HG02840 (cell line): ENCODE data around the gene EME2.

ENCODE experiments used
- ATAC-seq: cut with Tn5 transposase; IDR thresholded peaks from one replicate; pipeline ENCODE4 v1.9.1; 2021; ENCODE audit warnings: mild to moderate bottlenecking, moderate library complexity, moderate number of reproducible peaks; ENCODE audit not compliant: unreplicated experiment, low FRiP score

EME2 gene

DNA sequence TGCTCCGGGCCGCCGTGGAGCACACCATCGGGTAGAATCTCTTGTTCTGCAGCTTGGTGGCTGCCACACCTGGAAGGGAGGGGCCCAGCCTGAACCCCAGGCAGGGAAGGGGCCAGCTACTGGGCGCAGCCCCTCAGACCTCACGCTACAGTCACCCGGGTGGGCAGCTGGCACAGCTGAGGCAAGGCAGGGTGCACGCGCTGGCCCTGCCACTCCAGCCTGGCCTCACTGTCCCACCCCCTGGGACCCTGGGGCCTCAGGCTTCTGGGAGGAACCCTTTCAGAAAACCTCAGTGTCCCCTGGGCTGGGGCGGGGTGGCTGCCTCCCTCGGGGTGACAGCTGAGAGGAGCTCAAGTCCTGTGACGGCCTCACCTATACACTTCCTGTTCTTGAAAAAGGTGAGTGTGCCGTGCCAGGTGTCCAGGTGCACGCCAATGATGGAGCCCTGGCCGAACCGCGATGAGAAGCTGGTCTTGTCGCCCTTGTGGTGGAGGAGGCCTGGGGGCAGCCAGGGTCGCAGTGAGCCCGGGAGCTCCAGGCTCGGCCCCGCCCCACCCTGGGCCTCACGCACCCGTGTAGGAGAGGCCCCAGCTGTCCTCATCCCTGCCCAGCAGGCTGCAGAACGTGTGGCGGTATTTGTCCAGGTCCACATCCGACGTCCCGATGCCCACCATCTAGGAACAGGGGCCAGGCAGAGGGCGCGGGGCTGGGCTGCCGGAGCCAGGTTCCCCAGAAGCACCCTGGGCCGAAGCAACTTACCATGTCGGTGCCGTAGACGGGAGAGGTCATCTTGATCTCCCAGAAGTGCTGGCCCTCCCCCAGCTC is 5.0 kb downstream of the EME2 start:
- no peak for ATAC-seq

DNA sequence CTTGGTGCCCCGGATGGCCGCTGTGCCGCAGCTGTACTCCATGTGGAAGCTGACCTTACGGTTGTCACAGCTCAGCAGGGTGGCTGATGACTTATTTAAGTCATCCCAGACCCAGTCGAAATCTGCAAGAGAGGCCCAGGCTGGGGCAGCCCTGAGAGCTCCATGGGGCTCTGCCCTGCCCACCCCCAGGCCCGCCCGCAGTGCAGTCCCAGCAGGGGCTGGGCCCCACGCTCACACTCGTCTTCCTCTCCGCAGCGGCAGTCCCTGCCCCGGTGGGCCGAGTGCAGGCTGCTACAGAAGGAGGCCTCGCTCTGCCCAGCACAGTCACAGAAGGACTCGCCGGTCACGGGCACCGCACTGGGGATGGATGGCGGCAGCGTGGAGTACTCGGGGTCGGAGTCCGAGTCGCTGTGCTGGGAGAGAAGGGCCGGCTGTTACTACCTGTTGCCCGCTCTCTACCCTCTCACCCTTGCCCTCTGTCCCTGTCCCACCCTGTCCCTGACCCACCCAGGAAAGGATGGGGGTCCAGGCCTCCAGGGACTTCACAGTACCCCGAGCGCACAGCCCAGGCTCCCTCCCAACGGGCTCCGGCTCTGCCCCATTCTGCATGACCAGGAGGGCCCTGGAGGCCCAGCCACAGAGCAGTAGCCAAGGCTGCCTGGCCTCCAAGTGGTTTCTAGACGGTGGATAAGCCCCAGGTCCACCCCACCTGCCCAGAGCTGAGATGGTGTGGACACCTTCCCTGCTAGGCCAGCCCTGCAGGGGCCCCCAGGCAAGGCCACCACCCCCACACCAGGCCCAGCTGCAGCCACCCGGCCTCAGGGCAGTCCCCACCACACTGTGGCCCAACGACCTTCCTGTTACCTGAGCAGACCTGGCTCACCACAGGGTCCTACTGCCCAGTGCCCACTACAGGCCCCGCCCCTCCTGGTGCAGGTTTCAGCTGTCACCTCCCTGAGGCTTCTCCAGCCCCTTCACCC is 5.9 kb downstream of the EME2 start:
- ATAC-seq, result no peak

DNA sequence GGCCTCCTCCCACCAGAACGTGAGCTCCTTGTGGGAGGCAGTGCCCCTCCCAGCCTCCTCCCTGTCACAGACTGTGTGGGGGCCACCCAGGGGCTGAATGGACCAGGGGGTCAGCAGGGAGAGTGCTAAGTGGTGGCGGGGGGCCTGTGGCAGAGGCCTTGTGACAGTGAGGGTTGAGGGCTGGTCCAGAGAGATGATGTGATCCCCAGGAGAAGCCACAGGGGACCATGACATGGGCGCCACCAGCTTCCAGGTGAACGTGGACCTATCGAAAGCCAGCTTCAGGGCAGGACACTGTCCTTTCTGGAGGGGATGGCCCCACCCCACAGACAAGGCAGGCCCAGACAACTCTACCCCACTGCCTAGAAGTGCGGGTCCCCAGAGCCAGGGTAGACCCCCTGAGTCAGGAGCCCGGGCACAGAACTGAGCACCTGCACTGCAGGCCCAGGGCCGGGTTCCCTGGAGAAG is 6.7 kb downstream of the EME2 start:
- no peak for ATAC-seq

DNA sequence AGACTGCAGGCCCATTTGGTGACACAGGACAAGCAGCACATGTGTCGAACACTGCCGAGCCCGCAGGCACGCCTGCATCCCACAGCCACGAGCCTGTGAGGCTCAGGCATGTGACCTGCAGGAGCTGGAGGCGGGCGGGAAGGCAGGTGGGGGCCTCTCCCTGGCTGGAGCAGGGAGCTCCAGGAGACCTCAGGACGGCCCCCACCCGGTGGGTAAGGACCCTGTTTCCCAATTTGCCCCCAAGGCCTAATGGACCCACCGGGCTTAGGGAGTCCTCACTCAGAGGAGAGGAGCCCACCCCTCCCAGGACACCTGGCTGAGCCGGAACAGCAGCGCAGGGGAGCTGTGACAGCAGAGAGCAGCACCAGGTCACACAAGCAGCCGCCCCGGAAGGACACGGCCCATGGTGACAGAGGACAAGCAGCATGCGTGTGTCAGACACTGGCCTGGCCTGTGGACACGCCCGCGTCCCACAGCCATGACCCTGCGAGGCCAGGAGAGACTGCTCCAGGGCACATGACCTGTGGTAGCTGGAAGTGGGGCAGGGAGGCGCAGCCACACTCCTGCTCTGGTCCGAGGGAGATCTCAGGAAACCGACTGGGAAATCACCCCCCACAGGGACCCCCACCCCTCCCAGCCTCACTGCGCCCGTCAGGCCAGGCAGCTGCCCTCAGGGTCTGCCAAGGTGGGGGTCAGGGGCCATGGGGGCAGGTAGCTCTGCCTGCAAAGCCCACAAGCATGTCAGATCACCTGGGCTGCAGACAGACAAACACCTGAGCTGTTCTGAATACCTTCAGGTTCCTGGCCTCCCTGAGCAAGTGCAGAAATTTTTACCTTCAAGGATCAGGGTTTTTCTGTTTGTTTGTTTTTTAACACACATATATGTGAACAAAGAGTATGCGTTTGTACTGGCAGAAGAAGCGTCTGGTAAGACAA is 7.4 kb downstream of the EME2 start:
- ATAC-seq, result no peak

DNA sequence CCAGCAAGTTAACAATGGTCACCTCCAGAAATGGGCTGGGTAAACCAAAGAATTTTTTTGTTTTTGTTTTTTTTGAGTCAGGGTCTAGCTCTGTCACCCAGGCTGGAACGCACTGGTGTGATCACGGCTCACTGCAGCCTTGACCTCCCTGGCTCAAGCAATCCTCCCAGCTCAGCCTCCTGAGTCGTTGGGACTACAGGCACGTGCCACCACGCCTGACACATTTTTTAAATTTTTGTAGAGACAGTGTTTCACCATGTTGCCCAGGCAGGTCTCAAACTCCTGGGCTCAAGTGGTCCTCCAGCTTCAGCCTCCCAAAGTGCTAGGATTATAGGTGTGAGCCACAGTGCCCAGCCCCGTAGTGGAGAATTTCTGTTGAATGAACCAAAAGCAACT is 8.1 kb downstream of the EME2 start:
- ATAC-seq, result no peak

DNA sequence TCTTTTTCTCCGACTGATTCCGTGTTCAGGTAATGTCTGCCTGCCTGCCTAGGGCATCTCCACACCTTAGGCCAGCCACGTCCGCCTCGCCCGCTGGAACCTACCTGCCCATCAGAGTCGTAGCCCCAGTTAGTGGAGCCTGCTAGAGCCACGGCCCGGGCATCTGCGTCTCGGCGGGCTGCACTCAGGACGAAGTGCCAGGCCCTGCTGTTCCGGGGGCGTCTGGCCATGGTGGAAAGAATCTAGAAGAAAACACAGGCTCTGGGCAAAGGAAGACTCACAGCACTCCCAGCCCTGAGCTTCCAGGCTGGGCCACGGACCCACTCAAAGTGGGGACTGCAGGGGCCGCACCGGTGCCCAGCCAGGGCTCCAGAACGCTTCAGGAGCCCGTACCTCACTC is 8.6 kb downstream of the EME2 start:
- no peak for ATAC-seq

DNA sequence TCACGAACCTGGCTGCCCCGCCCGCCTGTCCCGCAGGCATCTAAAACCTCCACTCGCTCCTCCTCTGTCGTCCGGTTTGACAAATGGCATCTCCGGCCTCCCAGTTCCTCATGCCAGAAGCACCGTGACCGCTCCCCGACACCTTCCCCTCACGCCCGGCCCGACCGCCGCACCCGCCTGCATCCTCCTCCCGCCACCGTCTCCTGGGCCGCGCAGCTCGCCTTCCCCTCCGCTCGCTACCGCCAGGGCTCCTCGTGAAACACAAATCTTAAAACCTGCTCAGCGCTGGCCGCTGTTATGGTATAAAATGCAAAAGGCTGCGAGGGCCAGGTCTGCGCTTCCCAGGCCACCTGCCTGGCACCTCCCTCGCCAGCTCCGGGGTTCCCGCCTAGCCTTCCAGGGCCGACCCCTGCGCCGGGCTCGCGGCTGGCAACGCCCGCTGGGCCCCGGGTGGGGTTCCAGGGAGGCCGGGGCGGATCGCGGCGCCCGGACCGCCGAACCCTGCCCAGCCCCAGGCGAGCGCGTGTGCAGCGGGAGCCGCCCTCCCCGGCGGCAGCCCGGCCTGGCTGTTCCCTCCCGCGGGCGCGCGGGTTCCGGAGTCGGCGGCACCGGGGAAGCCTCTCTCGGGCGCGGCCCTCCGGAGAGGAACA is 9.3 kb downstream of the EME2 start:
- peak; percentile 11 for ATAC-seq

DNA sequence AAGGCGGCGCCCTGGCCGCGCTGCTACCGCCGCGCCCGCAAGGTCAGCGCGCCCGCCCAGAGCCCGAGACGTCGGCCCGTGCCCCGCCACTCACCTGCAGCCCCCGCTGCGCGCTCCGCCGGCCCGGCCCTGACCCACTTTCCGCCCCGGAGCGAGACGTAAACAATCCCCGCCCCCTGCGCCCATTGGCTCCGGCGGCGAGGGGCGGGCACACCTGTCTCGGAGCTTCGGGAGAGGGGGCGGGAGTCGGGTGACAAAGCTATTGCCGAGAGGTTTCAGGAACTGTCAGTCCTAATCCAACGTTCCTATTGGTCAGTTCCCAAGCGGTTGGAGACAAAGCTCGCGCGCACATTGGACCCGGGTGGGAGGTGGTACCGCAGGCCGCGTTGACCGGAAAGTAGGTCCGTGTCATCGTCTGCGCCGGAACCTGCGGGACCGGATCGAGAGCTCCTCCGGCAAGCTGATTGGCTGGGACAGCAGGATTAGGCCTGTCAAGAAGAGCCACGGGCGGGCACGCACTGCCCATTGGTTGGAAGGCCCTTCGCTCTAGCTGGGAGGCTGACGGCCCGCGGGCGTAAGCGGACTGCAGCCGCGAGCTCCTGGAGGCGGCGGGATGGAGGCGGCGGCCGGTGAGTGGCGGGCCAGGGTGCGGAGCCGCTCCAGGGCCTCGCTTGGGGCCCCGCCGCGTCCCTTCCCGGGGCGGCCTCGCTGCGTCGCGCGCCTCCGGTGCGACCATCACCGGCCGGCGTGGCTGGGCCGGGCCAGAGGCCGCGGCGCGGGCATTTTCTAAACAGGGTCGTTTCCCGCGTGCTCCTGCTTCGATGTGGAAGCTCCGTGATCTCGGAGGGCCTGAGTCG is 10.0 kb downstream of the EME2 start, which contains the start of the genes NUBP2 and SPSB3:
TSS of gene NUBP2 (plus strand) at position 553 of the 857 bp plus-strand sequence. CDS start at position 614, 61 bp downstream.
TSS of gene SPSB3 (minus strand) at position 164 of the 857 bp plus-strand sequence. CDS start 1,088 bp downstream, outside the sequence.
- peak; percentile 78 for ATAC-seq

DNA sequence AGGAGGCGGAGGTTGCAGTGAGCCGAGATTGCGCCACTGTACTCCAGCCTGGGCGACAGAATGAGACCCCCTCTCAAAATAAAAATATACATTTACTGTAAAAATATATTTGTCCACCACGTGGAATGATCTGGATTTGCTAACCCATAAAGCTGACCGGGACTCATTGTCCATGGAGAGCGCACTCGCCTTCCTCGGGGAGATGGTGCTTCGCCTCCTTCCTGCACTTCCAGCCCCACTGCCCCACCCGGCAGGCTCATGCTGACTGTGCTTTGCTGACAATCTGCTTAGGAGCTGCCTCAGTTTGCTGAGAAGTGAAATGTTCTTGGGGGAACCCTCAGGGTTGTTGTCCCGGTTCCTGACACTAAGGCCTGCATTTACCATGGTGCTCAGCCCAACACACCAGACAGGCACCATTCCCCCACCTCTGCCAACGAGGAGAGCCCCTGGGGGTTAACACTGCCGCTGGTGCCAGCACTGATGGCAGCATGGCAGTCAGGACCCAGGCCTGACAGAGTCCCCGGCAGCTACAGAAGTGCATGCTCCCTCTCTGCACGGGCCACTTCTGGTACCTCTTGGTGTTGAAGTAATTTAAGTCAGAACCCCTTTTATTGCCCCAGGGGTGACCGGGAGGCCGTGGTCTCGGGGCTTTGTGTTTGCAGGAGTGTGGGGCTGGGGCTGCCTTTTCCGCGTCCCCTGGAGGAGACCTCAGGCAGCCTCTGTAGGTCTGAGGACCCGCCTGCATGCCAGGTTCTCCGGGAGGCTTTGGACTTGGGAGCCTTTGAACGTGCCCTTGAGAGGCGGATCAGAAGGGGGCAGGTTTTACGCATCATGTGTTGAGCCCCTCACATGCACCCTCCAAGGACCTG is 12.6 kb downstream of the EME2 start:
- no peak for ATAC-seq

DNA sequence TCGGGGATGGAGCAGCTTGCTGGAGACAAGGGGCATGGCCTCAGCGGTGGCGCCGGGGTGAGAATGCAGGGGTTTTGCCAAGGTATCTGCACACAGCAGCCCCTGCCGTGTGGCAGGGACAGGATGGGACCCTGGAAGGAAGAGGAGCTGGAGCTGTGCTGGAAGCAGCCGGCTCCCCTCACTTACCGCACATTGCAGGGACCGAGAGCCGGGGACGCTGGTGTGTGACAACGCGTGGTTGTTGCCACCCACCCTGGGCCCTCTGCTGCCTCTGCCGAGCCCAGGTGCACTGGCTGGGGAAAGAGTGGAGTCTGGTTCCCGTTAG is 13.2 kb downstream of the EME2 start:
- ATAC-seq, result no peak

DNA sequence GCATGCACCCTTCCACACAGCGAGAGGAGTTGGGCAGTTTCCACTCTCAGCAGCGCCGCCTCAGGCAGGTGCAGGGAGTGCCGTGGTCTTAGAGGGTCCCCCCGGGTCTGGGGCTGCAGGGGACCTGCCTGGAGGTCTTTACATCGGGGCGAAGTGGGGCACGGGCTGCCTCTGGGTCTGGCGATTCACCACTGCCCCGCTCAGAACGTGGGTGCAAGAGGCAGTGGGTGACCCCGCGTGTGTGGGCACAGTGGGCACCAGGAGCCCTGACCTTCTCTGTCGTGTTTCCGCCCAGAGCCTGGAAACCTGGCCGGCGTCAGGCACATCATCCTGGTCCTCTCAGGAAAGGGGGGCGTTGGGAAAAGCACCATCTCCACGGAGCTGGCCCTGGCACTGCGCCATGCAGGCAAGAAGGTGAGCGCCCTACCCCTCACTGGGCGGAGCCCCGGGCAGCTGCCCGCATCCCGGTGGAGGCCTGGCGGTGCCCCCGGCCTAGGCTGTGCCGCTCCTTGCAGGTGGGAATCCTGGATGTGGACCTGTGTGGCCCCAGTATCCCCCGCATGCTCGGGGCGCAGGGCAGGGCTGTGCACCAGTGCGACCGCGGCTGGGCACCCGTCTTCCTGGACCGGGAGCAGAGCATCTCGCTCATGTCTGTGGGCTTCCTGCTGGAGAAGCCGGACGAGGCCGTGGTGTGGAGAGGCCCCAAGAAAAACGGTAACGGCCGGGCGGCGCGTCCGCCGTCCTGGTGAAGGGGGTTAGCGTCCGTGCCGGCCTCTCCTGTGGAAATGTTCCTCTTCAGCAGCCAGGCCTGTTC is 13.8 kb downstream of the EME2 start:
- no peak for ATAC-seq

DNA sequence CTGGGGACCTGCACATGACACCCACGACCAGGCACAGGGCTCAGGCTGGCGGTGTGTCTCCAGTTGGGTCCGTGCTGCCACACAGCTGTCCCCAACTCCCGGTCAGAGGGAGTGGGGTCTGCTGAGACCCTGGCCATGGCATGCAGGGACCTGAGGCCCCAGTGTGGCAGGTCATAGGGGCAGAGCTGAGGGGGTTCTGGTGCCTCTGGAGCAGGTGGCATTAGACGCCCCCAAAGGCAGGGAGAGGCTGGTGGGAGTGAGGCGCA is 14.4 kb downstream of the EME2 start:
- ATAC-seq, result no peak

DNA sequence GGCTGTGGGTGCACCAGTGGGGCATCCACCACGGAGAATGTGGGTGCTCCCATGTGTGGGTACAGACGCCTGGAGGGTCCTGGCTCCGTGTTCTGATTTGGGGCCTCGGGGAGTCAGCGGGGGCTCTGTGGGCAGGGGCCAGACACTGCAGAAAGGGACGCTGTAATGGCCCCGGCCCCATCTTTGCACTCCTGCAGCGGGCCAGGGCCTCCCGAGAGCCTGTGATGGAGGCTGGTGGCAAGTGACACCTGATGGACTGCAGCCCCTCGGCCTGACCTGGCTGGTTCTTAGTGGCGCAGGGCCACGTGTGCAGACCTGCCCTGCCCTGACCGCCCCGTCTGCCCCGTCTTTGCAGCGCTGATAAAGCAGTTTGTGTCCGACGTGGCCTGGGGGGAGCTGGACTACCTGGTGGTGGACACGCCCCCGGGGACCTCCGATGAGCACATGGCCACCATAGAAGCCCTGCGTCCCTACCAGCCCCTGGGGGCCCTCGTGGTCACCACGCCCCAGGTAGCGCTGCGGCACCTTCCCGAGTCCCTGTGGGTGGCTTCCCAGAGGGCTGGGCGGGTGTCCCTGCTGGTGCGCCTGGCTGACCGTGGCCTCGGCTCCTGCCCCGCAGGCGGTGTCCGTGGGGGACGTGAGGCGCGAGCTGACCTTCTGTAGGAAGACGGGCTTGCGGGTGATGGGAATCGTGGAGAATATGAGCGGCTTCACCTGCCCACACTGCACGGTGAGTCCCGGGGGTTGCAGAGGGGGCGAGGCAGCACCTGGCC is 14.9 kb downstream of the EME2 start:
- ATAC-seq, result no peak

DNA sequence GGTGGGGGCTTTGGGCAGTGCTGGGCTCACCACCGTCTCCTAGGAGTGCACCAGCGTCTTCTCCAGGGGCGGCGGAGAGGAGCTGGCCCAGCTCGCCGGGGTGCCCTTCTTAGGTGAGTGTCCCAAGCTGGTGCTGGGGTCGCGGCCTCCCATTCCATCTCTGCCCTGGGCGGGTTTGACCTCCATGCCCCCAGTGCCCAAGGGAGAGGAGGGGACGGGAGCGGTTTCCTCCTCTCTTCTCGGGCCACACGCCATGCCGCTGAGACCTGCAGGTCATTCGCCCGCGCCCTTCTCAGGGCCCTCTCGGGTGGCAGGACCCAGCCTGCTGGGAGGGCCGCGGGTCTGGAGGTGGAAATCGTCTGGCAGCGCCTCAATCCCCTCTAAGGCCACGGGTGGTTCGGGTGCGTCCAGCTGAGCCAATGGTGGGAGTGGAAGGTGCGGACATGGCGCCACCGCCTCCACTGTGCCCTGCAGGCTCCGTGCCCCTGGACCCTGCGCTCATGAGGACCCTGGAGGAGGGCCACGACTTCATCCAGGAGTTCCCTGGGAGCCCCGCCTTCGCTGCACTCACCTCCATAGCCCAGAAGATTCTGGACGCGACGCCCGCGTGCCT is 15.6 kb downstream of the EME2 start:
- ATAC-seq, result no peak

DNA sequence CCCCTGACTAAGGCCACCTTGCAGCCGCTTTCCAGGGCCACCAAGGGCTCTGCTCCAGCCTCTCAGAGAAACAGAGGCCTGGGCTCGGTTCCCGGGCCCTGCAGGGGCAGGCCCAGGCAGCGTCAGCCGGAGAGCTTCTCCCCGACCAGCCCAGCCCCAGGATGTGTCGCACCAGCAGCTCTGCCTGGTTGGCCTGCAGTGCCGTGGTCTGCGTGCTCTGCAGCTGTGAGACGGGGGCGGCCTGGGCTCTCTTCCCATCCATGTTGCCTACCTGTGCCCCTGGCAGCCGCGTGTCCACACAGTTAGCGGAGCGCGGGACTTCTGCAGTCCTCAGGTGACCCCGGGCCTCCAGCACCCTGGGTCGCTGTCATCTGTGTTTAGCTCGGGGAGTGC is 16.1 kb downstream of the EME2 start:
- no peak for ATAC-seq

DNA sequence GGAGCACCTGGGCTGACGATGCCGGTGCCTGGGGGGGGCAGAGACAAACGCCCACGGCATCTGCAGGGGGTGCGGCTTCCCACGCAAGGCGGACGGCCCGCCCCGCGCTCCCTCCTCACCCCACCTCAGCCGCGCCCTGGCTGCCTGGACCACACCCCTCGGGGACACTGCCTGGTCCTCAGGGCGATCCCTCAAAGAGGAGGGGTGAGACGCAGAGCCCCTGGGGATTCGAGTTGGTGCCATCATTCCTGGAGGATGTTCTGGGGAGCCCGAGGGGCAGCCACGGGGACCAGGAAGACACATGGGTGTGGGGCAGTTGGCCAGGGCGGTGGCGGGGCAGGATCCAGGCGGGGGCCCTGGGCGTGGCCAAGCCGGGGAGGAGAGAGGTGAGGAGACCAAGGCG is 17.0 kb downstream of the EME2 start:
- no peak for ATAC-seq
